Sigmoid colon (tissue), 7 donors: ENCODE data around the gene NIPSNAP3A. TPM values are rescaled to one million over a fixed set of nuclear protein-coding genes. Genes with fewer than 3 reads are reported as not detected.
A peak's percentile ranks its signal among the peaks of the same experiment; 100 is the strongest.

Experiments
- DNase-seq: peaks from one replicate; pipeline ENCODE4 v3.0.0-alpha.2; 2019
- H3K27ac ChIP-seq, 4 donors: fragments of 200-600 bp; sonication (generic); one replicate each; pipeline ENCODE4 v1.5.1; 2016 to 2019; ENCODE audit warnings: mild to moderate bottlenecking in 1 of 4
- H3K27me3 ChIP-seq, 3 donors: fragments of 200-600 bp; sonication (generic); one replicate each; pipeline ENCODE4 v1.5.1; 2019; ENCODE audit warnings: mild to moderate bottlenecking in 1 of 3
- H3K36me3 ChIP-seq, 4 donors: fragments of 200-600 bp; sonication (generic); one replicate each; pipeline ENCODE4 v1.5.1; 2016 to 2019
- H3K4me1 ChIP-seq, 4 donors: fragments of 200-600 bp; sonication (generic); one replicate each; pipeline ENCODE4 v1.5.1; 2017 to 2019
- H3K4me3 ChIP-seq, 4 donors: fragments of 200-600 bp; sonication (generic); one replicate each; pipeline ENCODE4 v1.5.1; 2017 to 2019; ENCODE audit warnings: mild to moderate bottlenecking in 2 of 4, moderate library complexity in 1 of 4
- H3K9me3 ChIP-seq, 4 donors: fragments of 200-600 bp in 3 of 4; sonication (generic) in 3 of 4; one replicate each; pipeline versions ENCODE4 v1.5.1 to v1.6.1; 2013 to 2019
- EP300 ChIP-seq, 4 donors: sonication (generic); formaldehyde crosslinking; IDR thresholded peaks; one replicate each; pipeline ENCODE4 v1.6.1; 2017; ENCODE audit warnings: antibody characterized with exemption in 4 of 4
- POLR2A ChIP-seq, 2 donors: fragments of 450-650 bp; IDR thresholded peaks; one replicate each; pipeline ENCODE4 v1.6.1; 2016; ENCODE audit warnings: antibody characterized with exemption in 2 of 2, mild to moderate bottlenecking in 2 of 2, moderate library complexity in 2 of 2
- POLR2AphosphoS5 ChIP-seq, 4 donors: sonication (generic); formaldehyde crosslinking; IDR thresholded peaks; one replicate each; pipeline ENCODE4 v1.6.1; 2017; ENCODE audit warnings: antibody characterized with exemption in 4 of 4
- WGBS, 2 donors: extraction: QIAGEN DNeasy Blood & Tissue Kit; methylation state at CpG; one replicate each; pipeline ENCODE4 v1.1.7; 2013; 5-methylcytosine and 5-hydroxymethylcytosine counted together
- intact Hi-C: fragments of 100-400 bp; cut with DNase I; formaldehyde crosslinking; loops from one replicate; pipeline ENCODE4 v1.15.1; 2023
- polyA plus RNA-seq, 3 donors: library from polyadenylated mRNA; stranded (reverse); fragments of 200-250 nt; gene quantifications; one replicate each; pipeline ENCODE4 v1.2.3, GENCODE V29; 2013
- total RNA-seq, 4 donors: library from RNA; depleted of rRNA; stranded (reverse); fragments of >200 nt; gene quantifications; one replicate each; pipeline ENCODE4 v1.1.0, GENCODE V29; 2016
- TF ChIP-seq, protein P1 (sequence below), 4 experiments: fragments of 450-650 bp in 3 of 4; fragments of 200-600 bp in 1 of 4; IDR thresholded peaks; one replicate each; pipeline ENCODE4 v1.5.1; 2016 to 2019; ENCODE audit warnings: antibody characterized with exemption in 4 of 4, mild to moderate bottlenecking in 3 of 4, moderate library complexity in 2 of 4
- donor health status: healthy with polysubstance abuse.
- donor health status: Bipolar disorder and iron deficiency.
- donor health status: healthy.

The NIPSNAP3A gene
- total and polyA plus RNA-seq, 7 donors, result 18.3 to 97.9 (median 23.8) TPM

DNA sequence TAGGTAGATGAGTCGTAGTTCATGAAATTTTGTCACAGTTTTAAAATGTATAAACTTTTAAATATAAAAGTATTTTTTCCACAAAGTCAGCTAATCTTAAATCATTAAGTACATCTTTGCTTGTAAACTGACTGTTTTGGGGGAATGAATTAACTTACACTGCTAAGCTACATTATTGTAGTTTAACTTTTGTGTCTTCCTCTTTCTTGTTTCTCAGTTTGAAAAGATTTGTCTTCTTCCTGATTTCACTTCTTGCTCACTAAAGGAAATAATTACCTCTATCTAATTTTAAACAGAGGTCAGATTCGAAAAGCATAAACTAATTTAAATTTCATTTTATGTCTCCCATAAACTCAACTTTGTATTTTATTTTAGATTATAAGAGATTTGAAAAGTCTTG, 22.2 kb downstream of the NIPSNAP3A start:
- Histone ChIP-seq H3K36me3 (no peaks in the 10 kb centered on the region), H3K9me3 (no peaks in the 10 kb centered on the region), H3K4me1 (peaks cover 0 to 8% (median 2%) of the 10 kb centered on the region in 4 donors), H3K27me3 (no peaks in the 10 kb centered on the region), H3K4me3 (no peak overlapping the region), H3K27ac (peak overlapping the region in 1 of 4 donors; percentile 15)
- TF ChIP-seq EP300 (IDR thresholded peaks at IDR 0.05), result no peak
- TF ChIP-seq, protein P1, sequence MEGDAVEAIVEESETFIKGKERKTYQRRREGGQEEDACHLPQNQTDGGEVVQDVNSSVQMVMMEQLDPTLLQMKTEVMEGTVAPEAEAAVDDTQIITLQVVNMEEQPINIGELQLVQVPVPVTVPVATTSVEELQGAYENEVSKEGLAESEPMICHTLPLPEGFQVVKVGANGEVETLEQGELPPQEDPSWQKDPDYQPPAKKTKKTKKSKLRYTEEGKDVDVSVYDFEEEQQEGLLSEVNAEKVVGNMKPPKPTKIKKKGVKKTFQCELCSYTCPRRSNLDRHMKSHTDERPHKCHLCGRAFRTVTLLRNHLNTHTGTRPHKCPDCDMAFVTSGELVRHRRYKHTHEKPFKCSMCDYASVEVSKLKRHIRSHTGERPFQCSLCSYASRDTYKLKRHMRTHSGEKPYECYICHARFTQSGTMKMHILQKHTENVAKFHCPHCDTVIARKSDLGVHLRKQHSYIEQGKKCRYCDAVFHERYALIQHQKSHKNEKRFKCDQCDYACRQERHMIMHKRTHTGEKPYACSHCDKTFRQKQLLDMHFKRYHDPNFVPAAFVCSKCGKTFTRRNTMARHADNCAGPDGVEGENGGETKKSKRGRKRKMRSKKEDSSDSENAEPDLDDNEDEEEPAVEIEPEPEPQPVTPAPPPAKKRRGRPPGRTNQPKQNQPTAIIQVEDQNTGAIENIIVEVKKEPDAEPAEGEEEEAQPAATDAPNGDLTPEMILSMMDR (IDR thresholded peaks at IDR 0.05), result no peak
- TF ChIP-seq POLR2AphosphoS5 (IDR thresholded peaks at IDR 0.05), result no peak
- TF ChIP-seq POLR2A (IDR thresholded peaks at IDR 0.05), result no peak
- no peak for DNase-seq
- 68 to 79% methylated on average over 2 of the region's 2 CpGs for WGBS, 2 donors
- intact Hi-C loops, result loop anchor here (10.0 kb wide), 1 partner anchor 645 kb away; no protein-coding TSS in a partner anchor

DNA sequence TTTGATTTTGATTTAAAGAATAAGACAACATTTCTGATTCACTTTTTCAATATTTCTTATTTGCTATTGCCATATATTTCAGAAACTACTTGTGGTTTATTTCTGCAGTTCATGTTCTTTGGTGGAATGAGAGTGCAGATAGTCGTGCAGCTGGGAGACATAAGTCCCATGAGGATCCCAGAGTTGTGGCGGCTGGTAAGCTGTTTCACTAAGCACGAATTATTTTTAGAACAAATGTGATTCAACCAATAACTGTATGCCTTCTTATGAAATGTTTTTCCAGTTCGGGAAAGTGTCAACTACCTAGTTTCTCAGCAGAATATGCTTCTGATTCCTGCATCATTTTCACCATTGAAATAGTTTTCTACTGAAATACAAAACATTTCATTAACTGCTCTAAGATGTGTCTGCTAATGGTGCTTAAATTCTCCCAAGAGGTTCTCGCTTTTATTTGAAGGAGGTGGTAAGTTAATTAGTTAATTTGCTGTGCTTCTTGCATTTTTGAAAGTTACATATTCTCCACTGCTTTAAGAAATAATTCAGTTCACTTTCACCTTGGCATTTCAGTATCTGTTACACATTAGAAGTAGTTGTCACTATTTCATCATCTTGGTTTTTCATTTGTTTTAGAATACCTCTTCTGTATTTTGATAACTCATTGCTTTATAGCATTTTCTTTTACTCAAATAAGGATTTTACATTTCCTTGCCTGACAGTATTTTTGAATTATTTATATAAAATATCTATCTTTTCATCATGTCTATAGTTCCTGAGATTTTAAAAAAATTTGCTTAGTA, 25.4 kb downstream of the NIPSNAP3A start:
- 60 to 84% methylated on average over 5 of the region's 5 CpGs for WGBS, 2 donors
- DNase-seq, result no peak
- Histone ChIP-seq H3K9me3 (no peaks in the 10 kb centered on the region), H3K27ac (no peak overlapping the region), H3K36me3 (no peaks in the 10 kb centered on the region), H3K27me3 (no peaks in the 10 kb centered on the region), H3K4me1 (peaks cover 0 to 12% (median 8%) of the 10 kb centered on the region in 4 donors), H3K4me3 (no peak overlapping the region)
- TF ChIP-seq, protein P1 (IDR thresholded peaks at IDR 0.05), result no peak
- no peak for TF ChIP-seq POLR2AphosphoS5 (IDR thresholded peaks at IDR 0.05)
- no peak for TF ChIP-seq EP300 (IDR thresholded peaks at IDR 0.05)
- TF ChIP-seq POLR2A (IDR thresholded peaks at IDR 0.05), result no peak
- intact Hi-C loops, result no loop called here

DNA sequence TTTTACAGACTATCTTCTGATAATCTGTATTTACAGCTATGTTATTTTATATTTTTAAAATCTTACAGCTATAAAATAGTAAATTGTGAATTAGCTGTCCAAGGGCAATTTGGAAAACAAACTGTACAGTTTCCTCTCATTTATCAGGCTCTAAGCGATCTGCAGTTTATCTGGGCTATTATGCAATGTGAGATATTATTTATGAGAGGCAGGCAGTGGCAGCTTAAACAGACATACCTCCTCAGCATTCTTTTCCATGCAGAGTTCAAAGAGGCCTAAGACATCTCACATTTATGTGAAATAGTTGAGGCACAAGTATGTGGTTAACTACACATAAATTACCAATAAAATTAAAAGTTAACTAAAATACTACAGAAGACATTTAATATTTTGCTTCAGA, 26.6 kb downstream of the NIPSNAP3A start:
- Histone ChIP-seq H3K4me3 (no peak overlapping the region), H3K27me3 (no peaks in the 10 kb centered on the region), H3K36me3 (no peaks in the 10 kb centered on the region), H3K9me3 (no peaks in the 10 kb centered on the region), H3K27ac (peak overlapping the region in 1 of 4 donors; percentile 7), H3K4me1 (peaks cover 0 to 12% (median 8%) of the 10 kb centered on the region in 4 donors)
- intact Hi-C loops, result no loop called here
- DNase-seq, result no peak
- 62 to 74% methylated on average over 1 of the region's 1 CpG for WGBS, 2 donors
- no peak for TF ChIP-seq EP300 (IDR thresholded peaks at IDR 0.05)
- TF ChIP-seq POLR2A (IDR thresholded peaks at IDR 0.05), result no peak
- TF ChIP-seq POLR2AphosphoS5 (IDR thresholded peaks at IDR 0.05), result no peak
- TF ChIP-seq, protein P1 (IDR thresholded peaks at IDR 0.05), result no peak

DNA sequence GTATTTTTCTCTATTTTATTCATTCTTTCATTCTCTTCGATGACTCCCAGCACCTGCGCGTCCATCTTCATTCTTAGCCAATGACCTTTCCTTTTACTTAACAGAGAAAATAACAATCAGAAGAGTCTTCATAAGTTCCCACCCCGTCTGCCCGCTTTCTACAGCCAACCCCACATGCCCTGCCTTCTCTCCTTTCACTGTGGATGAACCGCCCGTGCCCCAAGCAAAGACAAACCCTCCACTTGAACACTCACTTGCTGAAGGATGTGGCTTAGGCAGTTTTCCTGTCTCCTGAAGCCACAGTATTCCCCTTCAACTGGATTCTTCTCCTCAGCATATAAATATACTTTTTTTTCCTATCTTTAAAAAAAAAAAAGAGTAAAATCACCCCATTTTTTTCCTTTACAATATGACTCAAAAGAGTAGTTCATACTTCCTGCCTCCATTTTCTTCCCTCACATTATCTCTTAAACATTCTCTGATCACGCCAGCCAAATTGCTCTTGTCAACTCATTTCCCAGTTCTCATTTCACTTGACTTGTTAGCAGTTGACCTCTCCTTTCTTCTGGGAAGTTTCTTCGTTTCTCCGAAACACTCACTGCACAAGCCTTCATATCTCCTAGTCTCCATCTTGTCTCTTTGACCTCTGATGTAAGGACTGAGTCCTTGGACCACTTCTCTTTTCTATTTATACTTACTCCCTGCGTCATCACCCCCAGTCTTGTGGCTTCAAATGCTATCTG, 27.5 kb downstream of the NIPSNAP3A start:
- DNase-seq, result no peak
- no peaks in the 10 kb centered on the region for H3K9me3 ChIP-seq
- H3K27ac ChIP-seq, result peak overlapping the region in 2 of 4 donors; percentile 7 to 35
- H3K27me3 ChIP-seq, result no peaks in the 10 kb centered on the region
- H3K36me3 ChIP-seq, result peaks cover 0 to 4% (median 0%) of the 10 kb centered on the region in 4 donors
- H3K4me1 ChIP-seq, result peaks cover 0 to 12% (median 8%) of the 10 kb centered on the region in 4 donors
- no peak overlapping the region for H3K4me3 ChIP-seq
- WGBS, 2 donors, result 82 to 93% methylated on average over 11 of the region's 11 CpGs
- intact Hi-C loops, result loop anchor here (5.0 kb wide), 1 partner anchor 222 kb away; no protein-coding TSS in a partner anchor
- no peak for TF ChIP-seq POLR2A (IDR thresholded peaks at IDR 0.05)
- TF ChIP-seq POLR2AphosphoS5 (IDR thresholded peaks at IDR 0.05), result peak in 2 of 4 donors; percentile 5 to 8

DNA sequence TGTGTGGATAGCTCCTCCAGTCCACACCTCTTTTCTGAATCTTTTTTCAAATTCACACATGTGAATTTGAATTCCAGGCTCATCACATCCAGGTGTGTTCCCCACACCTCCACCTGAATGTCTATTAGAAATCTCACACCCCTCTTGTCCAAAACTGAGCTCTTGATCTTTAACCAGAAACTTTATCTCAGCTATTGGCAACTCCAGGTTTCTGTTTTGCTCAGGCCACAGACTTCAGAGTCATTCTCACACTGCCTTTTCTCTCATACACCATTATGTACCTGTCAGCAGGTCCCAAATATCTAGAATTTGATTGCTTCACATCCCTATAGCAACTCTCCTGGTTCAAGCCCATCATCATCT, 28.1 kb downstream of the NIPSNAP3A start:
- H3K27me3 ChIP-seq, result no peaks in the 10 kb centered on the region
- H3K4me1 ChIP-seq, result peaks cover 0 to 12% (median 8%) of the 10 kb centered on the region in 4 donors
- intact Hi-C loops, result loop anchor here (5.0 kb wide), 1 partner anchor 222 kb away; no protein-coding TSS in a partner anchor
- H3K4me3 ChIP-seq, result no peak overlapping the region
- peaks cover 0 to 5% (median 0%) of the 10 kb centered on the region in 4 donors for H3K36me3 ChIP-seq
- H3K9me3 ChIP-seq, result no peaks in the 10 kb centered on the region
- TF ChIP-seq POLR2AphosphoS5 (IDR thresholded peaks at IDR 0.05), result no peak
- TF ChIP-seq, protein P1 (IDR thresholded peaks at IDR 0.05), result no peak
- TF ChIP-seq POLR2A (IDR thresholded peaks at IDR 0.05), result no peak
- no peak for TF ChIP-seq EP300 (IDR thresholded peaks at IDR 0.05)
- peak overlapping the region in 1 of 4 donors; percentile 35 for H3K27ac ChIP-seq
- no peak for DNase-seq
